Measurements from ENCODE around the gene SH2D4B.

- no peak for TF ChIP-seq POLR2AphosphoS5 (IDR thresholded peaks at IDR 0.05)
- no peak for TF ChIP-seq CTCF (IDR thresholded peaks at IDR 0.05)
- no peak for TF ChIP-seq POLR2A (IDR thresholded peaks at IDR 0.05; ENCODE audit: low read depth)
Observed at GRCh38 chr10:80633383-80633860, 95.7 kb downstream of the SH2D4B start.
